Endothelial cell of umbilical vein (primary cell): ENCODE results near the gene MED27. TPM values are rescaled to one million over a fixed set of nuclear protein-coding genes. Genes with fewer than 3 reads are reported as not detected.

Source experiments
- BruUV-seq: library from RNA; stranded (reverse); fragments of 400-500 nt; replicated peaks from 2 replicates; lab custom pipeline; 2021; lab: Mats Ljungman, UMichigan
- CTCF ChIA-PET: fragments of 300-600, 350-600 bp; sonication (Branson Sonifier 250); formaldehyde crosslinking; loops from one replicate; lab custom pipeline; 2021; ENCODE audit warnings: antibody characterized with exemption, inconsistent platforms; lab: Charles Lee
- POLR2A ChIA-PET: fragments of 300-600, 350-600 bp; sonication (Branson Sonifier 250); formaldehyde crosslinking; loops from one replicate; lab custom pipeline; 2021; ENCODE audit warnings: antibody characterized with exemption, inconsistent platforms; lab: Charles Lee
- DNase-seq: peaks from one replicate; pipeline ENCODE4 v3.0.0-alpha.2; 2011; ENCODE audit warnings: low read depth, low spot score
- FAIRE-seq: peaks from 2 replicates; lab custom pipeline; 2011; peaks lifted over from hg19 to GRCh38; lab: Jason Lieb, UNC
- H2AFZ ChIP-seq: 2 replicates; pipeline ENCODE4 v1.6.0; 2012; ENCODE audit warnings: low read depth, low read length, control low read depth, inconsistent platforms
- H3K27ac ChIP-seq: 2 replicates; pipeline ENCODE4 v1.5.1; 2011; ENCODE audit warnings: low read depth, mild to moderate bottlenecking, control low read depth, low read length, moderate library complexity; ENCODE audit not compliant: insufficient read depth
- H3K27me3 ChIP-seq, 2 experiments: 2 replicates each; pipeline versions ENCODE4 v1.6.0 to v1.6.1; 2011; ENCODE audit warnings: low read length in 2 of 2, mixed read lengths in 1 of 2; ENCODE audit not compliant: control insufficient read depth in 2 of 2, insufficient read depth in 2 of 2
- H3K36me3 ChIP-seq, 2 experiments: 2 replicates in 1 of 2; 3 replicates in 1 of 2; pipeline ENCODE4 v1.5.1; 2011; ENCODE audit warnings: low read length in 2 of 2, mild to moderate bottlenecking in 1 of 2, moderate library complexity in 1 of 2; ENCODE audit not compliant: control insufficient read depth in 2 of 2, insufficient read depth in 2 of 2; ENCODE audit errors: extremely low read depth in 1 of 2
- H3K4me1 ChIP-seq: 3 replicates; pipeline ENCODE4 v1.5.1; 2011; ENCODE audit warnings: mild to moderate bottlenecking, low read length; ENCODE audit not compliant: control insufficient read depth, insufficient read depth; ENCODE audit errors: extremely low read depth
- H3K4me2 ChIP-seq: 2 replicates; pipeline ENCODE4 v1.6.1; 2011; ENCODE audit warnings: low read length, control low read depth, mixed read lengths; ENCODE audit not compliant: insufficient read depth
- H3K4me3 ChIP-seq, 3 experiments: fragments of 200-600 bp in 1 of 3; sonication (generic), shearing (Covaris generic) in 1 of 3; replicated peaks in 1 of 3; 2 replicates each; pipeline ENCODE4 v1.5.1; 2011 to 2016; ENCODE audit warnings: control low read depth in 3 of 3, low read length in 3 of 3, mild to moderate bottlenecking in 2 of 3, inconsistent platforms in 1 of 3, low read depth in 1 of 3, moderate library complexity in 1 of 3; ENCODE audit not compliant: insufficient read depth in 1 of 3
- H3K79me2 ChIP-seq: 2 replicates; pipeline ENCODE4 v1.6.0; 2012; ENCODE audit warnings: low read length, inconsistent platforms; ENCODE audit not compliant: control insufficient read depth, insufficient read depth
- H3K9ac ChIP-seq: replicated peaks from 2 replicates; pipeline ENCODE3; 2011; ENCODE audit warnings: low read length, control low read depth; ENCODE audit not compliant: insufficient read depth; ENCODE audit errors: extremely low read depth
- H3K9me1 ChIP-seq: replicated peaks from 3 replicates; pipeline ENCODE4 v1.6.0; 2011; ENCODE audit warnings: mild to moderate bottlenecking, low read length; ENCODE audit not compliant: control insufficient read depth, insufficient read depth; ENCODE audit errors: extremely low read depth
- H3K9me3 ChIP-seq: replicated peaks from 2 replicates; pipeline ENCODE4 v1.5.1; 2012; ENCODE audit warnings: low read length, inconsistent platforms; ENCODE audit not compliant: control insufficient read depth, insufficient read depth
- H4K20me1 ChIP-seq: replicated peaks from 2 replicates; pipeline ENCODE3; 2011; ENCODE audit warnings: mild to moderate bottlenecking, low read length; ENCODE audit not compliant: control insufficient read depth, insufficient read depth; ENCODE audit errors: extremely low read depth
- EZH2 ChIP-seq: IDR thresholded peaks from 2 replicates; pipeline ENCODE4 v1.6.1; 2012; ENCODE audit warnings: borderline replicate concordance, low read depth, mild to moderate bottlenecking, moderate library complexity, low read length, inconsistent platforms; ENCODE audit not compliant: severe bottlenecking
- FOS ChIP-seq: IDR thresholded peaks from 2 replicates; pipeline ENCODE4 v1.6.1; 2011; ENCODE audit warnings: mild to moderate bottlenecking, low read length, moderate library complexity, borderline replicate concordance; ENCODE audit not compliant: insufficient read depth
- GATA2 ChIP-seq: IDR thresholded peaks from 2 replicates; pipeline ENCODE4 v1.7.0; 2011; ENCODE audit warnings: low read depth, mild to moderate bottlenecking, moderate library complexity, mixed read lengths, low read length; ENCODE audit not compliant: insufficient read length, insufficient read depth
- JUN ChIP-seq: IDR thresholded peaks from 2 replicates; pipeline ENCODE4 v1.6.1; 2011; ENCODE audit warnings: borderline replicate concordance, low read depth; ENCODE audit not compliant: insufficient read length, insufficient read depth
- MAX ChIP-seq: IDR thresholded peaks from 2 replicates; pipeline ENCODE4 v1.6.1; 2011; ENCODE audit not compliant: insufficient read depth, insufficient read length
- MYC ChIP-seq: IDR thresholded peaks from one replicate; pipeline ENCODE4 v1.6.1; 2011; ENCODE audit warnings: mild to moderate bottlenecking, low read depth, low read length
- POLR2A ChIP-seq: IDR thresholded peaks from 2 replicates; pipeline ENCODE4 v1.6.1; 2012; ENCODE audit warnings: low read depth, mild to moderate bottlenecking, control low read depth, low read length
- POLR2AphosphoS5 ChIP-seq: IDR thresholded peaks from 2 replicates; pipeline ENCODE4 v1.6.1; 2012; ENCODE audit warnings: low read depth, mild to moderate bottlenecking, control low read depth, low read length, moderate library complexity; ENCODE audit not compliant: insufficient read depth
- dilution Hi-C: fragments of 300-500 bp; cut with MboI; formaldehyde crosslinking; loops from one replicate; pipeline ENCODE4 v1.15.0; 2019; ENCODE audit warnings: low sequenced_read_pairs; ENCODE audit not compliant: extremely low pct_ligation_motif_present
- intact Hi-C: fragments of 100-400 bp; cut with micrococcal nuclease; formaldehyde crosslinking; loops from one replicate; pipeline ENCODE4 v1.10.0; 2022
- polyA plus RNA-seq, 4 experiments: library from polyadenylated mRNA; depleted of rRNA in 3 of 4; stranded (reverse) in 3 of 4; unstranded in 1 of 4; fragments of >200 nt; gene quantifications; 2 replicates each; pipeline versions ENCODE4 v1.2.1 to v1.2.3, GENCODE V29; 2011 to 2012; ENCODE audit warnings: missing spikeins in 1 of 4
- total RNA-seq: library from RNA; stranded (reverse); gene quantifications from 2 replicates; pipeline ENCODE4 v1.2.3, GENCODE V29; 2021
- TF ChIP-seq, protein P1 (sequence below), 2 donors: IDR thresholded peaks; 1 replicate in 1 of 2; 2 replicates in 1 of 2; pipeline ENCODE4 v1.5.1; 2011; ENCODE audit warnings: low read length in 2 of 2, mild to moderate bottlenecking in 2 of 2, moderate library complexity in 2 of 2, control low read depth in 1 of 2, inconsistent platforms in 1 of 2, low read depth in 1 of 2; ENCODE audit not compliant: insufficient read depth in 1 of 2; ENCODE audit errors: extremely low read depth in 1 of 2

MED27 gene
- total and polyA plus RNA-seq, 2 donors (not counting 3 experiments of a cell fraction or from before 2014, with no cell fraction given), result 27.9 to 47.8 TPM

DNA sequence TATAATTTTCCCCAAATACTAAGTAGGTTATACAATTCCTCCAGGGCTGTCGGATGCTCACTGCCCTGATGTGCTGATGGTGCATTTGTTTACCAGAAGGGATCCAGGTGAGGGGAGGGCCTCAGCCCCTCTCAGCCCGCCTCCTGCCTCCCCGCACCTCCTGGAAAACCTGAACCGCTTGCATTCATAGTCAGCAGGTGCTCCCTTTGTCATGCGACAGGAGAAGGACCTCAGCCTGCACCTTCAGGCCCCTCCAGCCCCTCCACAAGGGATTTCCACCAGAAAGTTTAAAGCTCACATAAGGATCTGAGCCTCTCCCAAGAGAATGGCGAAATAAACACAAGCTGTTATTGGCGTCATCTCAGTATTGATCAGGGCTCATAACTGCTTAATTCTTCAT lies 45.7 kb upstream of the MED27 start:
- Histone ChIP-seq H3K9me3 (no peaks in the 10 kb centered on the region), H3K27ac (no peak overlapping the region), H2AFZ (no peak overlapping the region), H3K27me3 (peaks cover 23 to 27% of the 10 kb centered on the region in 2 experiments), H3K4me2 (no peak overlapping the region), H4K20me1 (no peaks in the 10 kb centered on the region), H3K4me3 (no peak overlapping the region), H3K79me2 (no peaks in the 10 kb centered on the region), H3K36me3 (no peaks in the 10 kb centered on the region), H3K9me1 (no peaks in the 10 kb centered on the region), H3K9ac (no peak overlapping the region), H3K4me1 (peaks cover 9% of the 10 kb centered on the region)
- ChIA-PET POLR2A (no interaction called here), CTCF (interaction anchor here (1.2 to 2.0 kb wide), 2 partner anchors 9 to 15 kb away, joined by 3 to 6 read pairs; no protein-coding TSS in a partner anchor)
- intact Hi-C loops (no loop called here), dilution Hi-C loops (no loop called here)
- BruUV-seq, result no TSS peak
- FAIRE-seq, result no peak
- DNase-seq, result no peak
- TF ChIP-seq MAX (no peak), POLR2A (no peak)

- dilution Hi-C loops, result loop anchor here (25.0 kb wide), 1 partner anchor 312 kb away; no protein-coding TSS in a partner anchor
- no peak overlapping the region for H3K27ac ChIP-seq
Measured at GRCh38 chr9:132124800-132125199, 45.1 kb upstream of the MED27 start.

More at GRCh38 chr9:132124800-132125199, 45.1 kb upstream of the MED27 start:
- Histone ChIP-seq H3K4me1 (peaks cover 9% of the 10 kb centered on the region), H3K9me3 (no peaks in the 10 kb centered on the region), H3K4me2 (no peak overlapping the region), H3K36me3 (no peaks in the 10 kb centered on the region), H2AFZ (no peak overlapping the region), H3K9ac (no peak overlapping the region), H3K9me1 (no peaks in the 10 kb centered on the region), H3K4me3 (no peak overlapping the region), H3K79me2 (no peaks in the 10 kb centered on the region), H3K27me3 (peaks cover 23 to 29% of the 10 kb centered on the region in 2 experiments), H4K20me1 (no peaks in the 10 kb centered on the region)
- ChIA-PET CTCF (interaction anchor here (2.0 kb wide), 1 partner anchor 10 kb away, joined by 6 read pairs; no protein-coding TSS in a partner anchor), POLR2A (no interaction called here)
- intact Hi-C loops, result no loop called here
- no TSS peak for BruUV-seq
- FAIRE-seq, result no peak
- TF ChIP-seq EZH2 (no peak), POLR2AphosphoS5 (no peak), MAX (no peak), JUN (no peak), FOS (no peak), POLR2A (no peak), GATA2 (no peak), MYC (no peak)
- TF ChIP-seq, protein P1, sequence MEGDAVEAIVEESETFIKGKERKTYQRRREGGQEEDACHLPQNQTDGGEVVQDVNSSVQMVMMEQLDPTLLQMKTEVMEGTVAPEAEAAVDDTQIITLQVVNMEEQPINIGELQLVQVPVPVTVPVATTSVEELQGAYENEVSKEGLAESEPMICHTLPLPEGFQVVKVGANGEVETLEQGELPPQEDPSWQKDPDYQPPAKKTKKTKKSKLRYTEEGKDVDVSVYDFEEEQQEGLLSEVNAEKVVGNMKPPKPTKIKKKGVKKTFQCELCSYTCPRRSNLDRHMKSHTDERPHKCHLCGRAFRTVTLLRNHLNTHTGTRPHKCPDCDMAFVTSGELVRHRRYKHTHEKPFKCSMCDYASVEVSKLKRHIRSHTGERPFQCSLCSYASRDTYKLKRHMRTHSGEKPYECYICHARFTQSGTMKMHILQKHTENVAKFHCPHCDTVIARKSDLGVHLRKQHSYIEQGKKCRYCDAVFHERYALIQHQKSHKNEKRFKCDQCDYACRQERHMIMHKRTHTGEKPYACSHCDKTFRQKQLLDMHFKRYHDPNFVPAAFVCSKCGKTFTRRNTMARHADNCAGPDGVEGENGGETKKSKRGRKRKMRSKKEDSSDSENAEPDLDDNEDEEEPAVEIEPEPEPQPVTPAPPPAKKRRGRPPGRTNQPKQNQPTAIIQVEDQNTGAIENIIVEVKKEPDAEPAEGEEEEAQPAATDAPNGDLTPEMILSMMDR (IDR thresholded peaks at IDR 0.05; ENCODE audit: extremely low read depth in 1 of 2, insufficient read depth in 1 of 2, low read depth in 1 of 2, low read length in 2 of 2), result no peak
- no peak for DNase-seq
